HCT116 (cell line): ENCODE measurements around the gene LMTK3. TPM values are rescaled to one million over a fixed set of nuclear protein-coding genes. Genes with fewer than 3 reads are reported as not detected.

ENCODE experiments used
- ATAC-seq: fragments of 200-7000 bp; cut with Tn5 transposase; 2 replicates; pipeline ENCODE4 v1.9.1; 2020; ENCODE audit warnings: mild to moderate bottlenecking, moderate library complexity
- BruUV-seq: library from RNA; stranded (reverse); fragments of 400-500 nt; replicated peaks from 2 replicates; lab custom pipeline; 2021; lab: Mats Ljungman, UMichigan
- CTCF ChIA-PET: fragments of 300-600 bp; sonication (Branson Sonifier 250); formaldehyde crosslinking; loops from one replicate; lab custom pipeline; 2021; ENCODE audit warnings: antibody characterized with exemption; lab: Charles Lee
- POLR2A ChIA-PET: fragments of 300-600, 350-600 bp; sonication (Branson Sonifier 250); formaldehyde crosslinking; loops from one replicate; lab custom pipeline; 2021; ENCODE audit warnings: antibody characterized with exemption; lab: Charles Lee
- RAD21 ChIA-PET, 2 experiments: fragments of 300-600 bp; sonication (Branson Sonifier 250); formaldehyde crosslinking; loops; one replicate each; lab custom pipeline; 2023; ENCODE audit warnings: low total read pairs in 2 of 2; ENCODE audit not compliant: uncharacterized antibody in 2 of 2, unreplicated experiment in 2 of 2, low non-redundant PET in 1 of 2; lab: Charles Lee
- DNase-seq: peaks from one replicate; pipeline ENCODE4 v3.0.0-alpha.2; 2010; ENCODE audit warnings: low read depth, low spot score
- H2AFZ ChIP-seq: fragments of 200-600 bp; shearing (Covaris generic), sonication (generic); 2 replicates; pipeline ENCODE4 v1.6.1; 2017; ENCODE audit warnings: low read depth, mixed run types, mixed read lengths, antibody characterized with exemption, low read length; ENCODE audit not compliant: poor library complexity, severe bottlenecking
- H3K27ac ChIP-seq: 2 replicates; pipeline ENCODE4 v1.5.1; 2012; ENCODE audit warnings: low read depth, low read length
- H3K27me3 ChIP-seq: fragments of 200-600 bp; sonication (generic); 2 replicates; pipeline ENCODE4 v1.6.1; 2016; ENCODE audit warnings: mixed run types, low read length, mixed read lengths; ENCODE audit not compliant: insufficient read depth
- H3K36me3 ChIP-seq, 2 experiments: fragments of 200-500 bp in 1 of 2; fragments of 200-600 bp in 1 of 2; sonication (Bioruptor generic) in 1 of 2; sonication (generic) in 1 of 2; 2 replicates each; pipeline versions ENCODE4 v1.5.1 to v1.6.1; 2014 to 2016; ENCODE audit warnings: low read length in 2 of 2, inconsistent platforms in 1 of 2, mixed read lengths in 1 of 2, mixed run types in 1 of 2; ENCODE audit not compliant: insufficient read depth in 2 of 2, control insufficient read depth in 1 of 2
- H3K4me1 ChIP-seq, 2 experiments: fragments of 200-600 bp in 1 of 2; sonication (generic) in 1 of 2; 2 replicates each; pipeline versions ENCODE4 v1.5.1 to v1.6.1; 2012 to 2017; ENCODE audit warnings: low read length in 2 of 2, inconsistent platforms in 1 of 2, mild to moderate bottlenecking in 1 of 2, mixed read lengths in 1 of 2, mixed run types in 1 of 2, moderate library complexity in 1 of 2; ENCODE audit not compliant: insufficient read depth in 2 of 2, control insufficient read depth in 1 of 2
- H3K4me2 ChIP-seq: fragments of 200-600 bp; sonication (generic); 2 replicates; pipeline ENCODE4 v1.6.1; 2017; ENCODE audit warnings: mixed run types, low read length, mixed read lengths
- H3K4me3 ChIP-seq, 2 experiments: fragments of 200-600 bp in 1 of 2; sonication (generic) in 1 of 2; replicated peaks in 1 of 2; 2 replicates each; pipeline ENCODE4 v1.5.1; 2011 to 2016; ENCODE audit warnings: low read length in 2 of 2, control low read depth in 1 of 2, low read depth in 1 of 2, mild to moderate bottlenecking in 1 of 2, mixed read lengths in 1 of 2, mixed run types in 1 of 2
- H3K79me2 ChIP-seq: fragments of 200-600 bp; sonication (generic); 2 replicates; pipeline ENCODE4 v1.6.1; 2017; ENCODE audit warnings: mild to moderate bottlenecking, mixed run types, low read length, moderate library complexity, mixed read lengths; ENCODE audit not compliant: insufficient read depth
- H3K9ac ChIP-seq: fragments of 200-600 bp; sonication (generic); 2 replicates; pipeline ENCODE4 v1.6.1; 2016; ENCODE audit warnings: low read length, mixed read lengths
- H3K9me2 ChIP-seq: fragments of 200-600 bp; sonication (generic), shearing (Covaris generic); 2 replicates; pipeline ENCODE4 v1.6.1; 2017; ENCODE audit warnings: mixed run types, mild to moderate bottlenecking, moderate library complexity; ENCODE audit not compliant: insufficient read depth
- H3K9me3 ChIP-seq, 2 experiments: fragments of 200-500 bp in 1 of 2; fragments of 200-600 bp in 1 of 2; sonication (Bioruptor generic) in 1 of 2; sonication (generic) in 1 of 2; 2 replicates each; pipeline ENCODE4 v1.6.1; 2014 to 2017; ENCODE audit warnings: low read length in 2 of 2, mixed read lengths in 2 of 2, inconsistent platforms in 1 of 2, low read depth in 1 of 2, mild to moderate bottlenecking in 1 of 2, mixed run types in 1 of 2, moderate library complexity in 1 of 2; ENCODE audit not compliant: control insufficient read depth in 1 of 2, insufficient read depth in 1 of 2
- H4K20me1 ChIP-seq: fragments of 200-600 bp; sonication (generic), shearing (Covaris generic); 2 replicates; pipeline ENCODE4 v1.6.1; 2017; ENCODE audit warnings: mixed run types, mild to moderate bottlenecking, moderate library complexity; ENCODE audit not compliant: insufficient read depth
- POLR2AphosphoS5 ChIP-seq: IDR thresholded peaks from 2 replicates; pipeline ENCODE4 v1.6.1; 2011; ENCODE audit warnings: mild to moderate bottlenecking, low read depth, low read length, moderate library complexity
- YY1 ChIP-seq: IDR thresholded peaks from 2 replicates; pipeline ENCODE4 v1.6.1; 2011; ENCODE audit warnings: low read length, low read depth, moderate library complexity, mild to moderate bottlenecking; ENCODE audit not compliant: insufficient replicate concordance; ENCODE audit errors: extremely low read depth
- ZFX ChIP-seq: fragments of 450-650 bp; IDR thresholded peaks from 2 replicates; pipeline ENCODE4 v1.6.1; 2017
- intact Hi-C: fragments of 100-400 bp; cut with micrococcal nuclease; formaldehyde crosslinking; loops from 2 replicates; pipeline ENCODE4 v1.10.0; 2022
- total RNA-seq: library from RNA; stranded (reverse); gene quantifications from one replicate; pipeline ENCODE4 v1.2.1, GENCODE V29; 2021; ENCODE audit not compliant: unreplicated experiment

The LMTK3 gene
- total RNA-seq, 1 experiment from 2014 or later: 19.9 TPM

- TF ChIP-seq YY1 (peak; percentile 86), POLR2AphosphoS5 (no peak)
- TF ChIP-seq, all 23 proteins: peak for 1
- ATAC-seq (no peak), DNase-seq (no peak)
- Histone ChIP-seq H3K27me3 (no peaks in the 10 kb centered on the region), H2AFZ (no peak overlapping the region), H3K9me2 (no peaks in the 10 kb centered on the region), H3K9ac (no peak overlapping the region), H3K4me1 (no peaks in the 10 kb centered on the region), H3K27ac (no peak overlapping the region), H3K79me2 (no peaks in the 10 kb centered on the region), H4K20me1 (no peaks in the 10 kb centered on the region), H3K36me3 (no peaks in the 10 kb centered on the region), H3K4me3 (no peak overlapping the region), H3K4me2 (no peak overlapping the region), H3K9me3 (peaks cover 0 to 13% of the 10 kb centered on the region in 2 experiments; a peak in 1 of 4 replicates)
- intact Hi-C loops: no loop called here
- ChIA-PET CTCF (no interaction called here), RAD21 (no interaction called here), POLR2A (no interaction called here)
- no TSS peak for BruUV-seq
These were observed 17.5 kb upstream of the LMTK3 start for GRCh38 chr19:48529156-48529555.

GRCh38 chr19:48524732-48525131, 13.1 kb upstream of the LMTK3 start:
- H3K9me3 ChIP-seq: peaks cover 0 to 17% of the 10 kb centered on the region in 2 experiments; a peak in 1 of 4 replicates
- H3K4me2 ChIP-seq: no peak overlapping the region
- DNase-seq: no peak
- no peaks in the 10 kb centered on the region for H4K20me1 ChIP-seq
- CTCF ChIA-PET: no interaction called here
- no peak overlapping the region for H3K27ac ChIP-seq
- no peak overlapping the region for H3K4me3 ChIP-seq
- H3K79me2 ChIP-seq: no peaks in the 10 kb centered on the region
- no peak overlapping the region for H3K9ac ChIP-seq
- H3K27me3 ChIP-seq: no peaks in the 10 kb centered on the region
- H3K9me2 ChIP-seq: no peaks in the 10 kb centered on the region
- TF ChIP-seq ZFX: no peak
- TF ChIP-seq, all 23 proteins: peak for 0
- Histone ChIP-seq H3K4me1 (peaks cover 5 to 9% of the 10 kb centered on the region in 2 experiments; a peak in 3 of 4 replicates), H3K36me3 (no peaks in the 10 kb centered on the region), H2AFZ (no peak overlapping the region)
- BruUV-seq: no TSS peak
- intact Hi-C loops: no loop called here
- POLR2A ChIA-PET: no interaction called here
- RAD21 ChIA-PET: no interaction called here
- ATAC-seq: no peak
